Renal cortex interstitium (tissue), 11 donors: Measurements from ENCODE around the gene MORN1. TPM values are rescaled to one million over a fixed set of nuclear protein-coding genes. Genes with fewer than 3 reads are reported as not detected.
A peak's percentile ranks its signal among the peaks of the same experiment; 100 is the strongest.

Experiments
- DNase-seq, 11 donors: peaks; one replicate each; pipeline ENCODE4 v3.0.0-alpha.2; 2013; ENCODE audit warnings: low read depth in 9 of 11, low spot score in 4 of 11; ENCODE audit errors: extremely low read depth in 1 of 11
- polyA plus RNA-seq, 3 donors: library from polyadenylated mRNA; unstranded; fragments of 120-200 nt; gene quantifications; one replicate each; pipeline ENCODE4 v1.2.1, GENCODE V29; 2013; ENCODE audit not compliant: insufficient read length in 3 of 3

The MORN1 gene
- polyA plus RNA-seq, 3 donors = 11.8 to 19.5 (median 15.5) TPM

GRCh38 chr1:2408859-2409276, 17.5 kb upstream of the MORN1 start:
- DNase-seq = no peak

GRCh38 chr1:2408456-2408855, 17.1 kb upstream of the MORN1 start:
- no peak for DNase-seq

GRCh38 chr1:2407991-2408275, 16.6 kb upstream of the MORN1 start:
- DNase-seq = no peak

- no peak for DNase-seq
These were observed 16.0 kb upstream of the MORN1 start for GRCh38 chr1:2407166-2407990.

- no peak for DNase-seq
These were observed 15.2 kb upstream of the MORN1 start for GRCh38 chr1:2406451-2407041.

- DNase-seq = no peak
These were observed 14.4 kb upstream of the MORN1 start for GRCh38 chr1:2405588-2406295.

- DNase-seq = no peak
These were observed 13.6 kb upstream of the MORN1 start for GRCh38 chr1:2404890-2405511.

GRCh38 chr1:2404142-2404889, 13.0 kb upstream of the MORN1 start:
- no peak for DNase-seq

- no peak for DNase-seq
These were observed 11.9 kb upstream of the MORN1 start for GRCh38 chr1:2403273-2403672.

- DNase-seq = no peak
These were observed 11.1 kb upstream of the MORN1 start for GRCh38 chr1:2402420-2402819.

GRCh38 chr1:2400950-2401649, 9.7 kb upstream of the MORN1 start:
- DNase-seq = no peak

GRCh38 chr1:2400576-2400909, 9.2 kb upstream of the MORN1 start:
- DNase-seq = no peak

GRCh38 chr1:2399890-2400575, 8.7 kb upstream of the MORN1 start:
- peak in 1 of 11 donors; percentile 47 for DNase-seq

GRCh38 chr1:2398871-2399270, 7.5 kb upstream of the MORN1 start:
- DNase-seq = no peak

- DNase-seq = no peak
These were observed 5.8 kb upstream of the MORN1 start for GRCh38 chr1:2397007-2397679.

GRCh38 chr1:2396476-2396875, 5.1 kb upstream of the MORN1 start:
- DNase-seq = no peak

GRCh38 chr1:2396059-2396458, 4.7 kb upstream of the MORN1 start:
- DNase-seq = no peak

- no peak for DNase-seq
These were observed 3.9 kb upstream of the MORN1 start for GRCh38 chr1:2395245-2395644.
